ENCODE results near the gene PIK3CA.

The PIK3CA gene

DNA sequence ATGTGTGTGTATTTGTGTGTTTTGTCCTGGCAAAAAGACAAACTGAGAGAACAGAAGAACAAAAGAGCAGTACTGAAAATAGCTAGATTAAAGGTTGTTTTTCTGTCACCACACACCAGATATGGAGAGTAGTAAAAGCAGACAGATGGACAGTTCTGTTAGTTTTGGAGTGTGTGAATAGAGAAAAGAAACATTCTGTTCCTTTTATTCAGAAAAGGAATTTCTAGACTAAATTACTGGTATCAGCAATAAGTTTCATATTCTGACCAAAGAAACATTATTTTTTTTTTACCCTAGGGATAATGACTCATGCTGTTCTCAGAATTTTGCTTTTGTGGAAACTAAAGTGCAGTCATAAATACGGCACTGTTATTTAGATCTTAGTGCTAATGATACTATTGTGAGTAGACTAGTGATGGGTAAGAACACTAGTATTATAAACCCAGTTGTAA is 32.9 kb downstream of the PIK3CA start:
- TF ChIP-seq CTCF (IDR thresholded peaks at IDR 0.05; ENCODE audit: low read length, missing control alignments): no peak
- peak; percentile 72 for DNase-seq (ENCODE audit: low read depth)

GRCh38 chr3:179181993-179182551 is 33.9 kb downstream of the PIK3CA start:
- no peak overlapping the region for H3K4me3 ChIP-seq (replicated peaks; ENCODE audit: low read depth, low read length)
- DNase-seq (ENCODE audit: low read depth): peak; percentile 21
- TF ChIP-seq CTCF (IDR thresholded peaks at IDR 0.05; ENCODE audit: low read length, missing control alignments): no peak

More for the DNA sequence above, 32.9 kb downstream of the PIK3CA start:
- peak overlapping the region; percentile 6 for H3K4me3 ChIP-seq (replicated peaks; ENCODE audit: low read depth, low read length)

- DNase-seq (ENCODE audit: low read depth): peak; percentile 30
- no peak overlapping the region for H3K4me3 ChIP-seq (replicated peaks; ENCODE audit: low read depth, low read length)
- no peak for TF ChIP-seq CTCF (IDR thresholded peaks at IDR 0.05; ENCODE audit: low read length, missing control alignments)
Observed at GRCh38 chr3:179182902-179183301, 34.7 kb downstream of the PIK3CA start.

DNA sequence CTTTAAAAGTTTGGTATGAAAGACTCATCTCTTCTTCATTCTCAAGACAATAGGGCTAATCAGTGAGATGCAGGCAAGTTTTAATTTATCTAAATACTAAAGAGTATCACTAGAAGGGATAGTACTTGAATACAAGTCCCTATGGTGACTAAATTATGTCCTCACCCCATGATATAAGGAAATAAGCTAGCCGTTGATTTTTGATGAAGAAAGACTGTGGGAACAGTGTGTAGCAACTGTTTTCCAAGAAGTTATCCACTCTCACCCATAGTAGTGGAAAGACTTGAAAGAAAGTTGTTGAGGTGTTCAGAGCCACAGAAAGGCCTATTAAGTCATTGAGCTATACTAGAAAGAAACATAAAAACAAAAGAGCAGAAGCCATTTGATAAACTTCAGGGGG is 36.7 kb downstream of the PIK3CA start:
- DNase-seq (ENCODE audit: low read depth): no peak
- H3K4me3 ChIP-seq (replicated peaks; ENCODE audit: low read depth, low read length): no peak overlapping the region
- TF ChIP-seq CTCF (IDR thresholded peaks at IDR 0.05; ENCODE audit: low read length, missing control alignments): no peak

GRCh38 chr3:179186426-179186825 is 38.3 kb downstream of the PIK3CA start:
- no peak overlapping the region for H3K4me3 ChIP-seq (replicated peaks; ENCODE audit: low read depth, low read length)
- TF ChIP-seq CTCF (IDR thresholded peaks at IDR 0.05; ENCODE audit: low read length, missing control alignments): no peak
- no peak for DNase-seq (ENCODE audit: low read depth)

- DNase-seq (ENCODE audit: low read depth): peak; percentile 81
- no peak for TF ChIP-seq CTCF (IDR thresholded peaks at IDR 0.05; ENCODE audit: low read length, missing control alignments)
- no peak overlapping the region for H3K4me3 ChIP-seq (replicated peaks; ENCODE audit: low read depth, low read length)
Observed at GRCh38 chr3:179189759-179190158, 41.6 kb downstream of the PIK3CA start.

GRCh38 chr3:179190581-179190980 is 42.4 kb downstream of the PIK3CA start:
- no peak for TF ChIP-seq CTCF (IDR thresholded peaks at IDR 0.05; ENCODE audit: low read length, missing control alignments)
- no peak for DNase-seq (ENCODE audit: low read depth)
- H3K4me3 ChIP-seq (replicated peaks; ENCODE audit: low read depth, low read length): no peak overlapping the region

Data from fibroblast of pulmonary artery (primary cell).